ENCODE measurements around the gene CCNYL1. TPM values are rescaled to one million over a fixed set of nuclear protein-coding genes. Genes with fewer than 3 reads are reported as not detected.

Gene CCNYL1
- total RNA-seq, 1 donor from 2014 or later, result 13.5 TPM

- Mint-ChIP-seq H3K9me3 (no peaks in the 10 kb centered on the region), H3K36me3 (ENCODE audit: low read depth) (no peaks in the 10 kb centered on the region), H3K4me1 (no peaks in the 10 kb centered on the region), H3K27ac (no peak overlapping the region), H3K27me3 (peaks cover 10% of the 10 kb centered on the region), H3K4me3 (no peak overlapping the region)
- no peak for TF ChIP-seq CTCF (IDR thresholded peaks at IDR 0.05)
- ATAC-seq (ENCODE audit: low read depth) (no peak), DNase-seq (no peak)
- intact Hi-C loops (cut with micrococcal nuclease), result no loop called here
- ChIA-PET POLR2A (interaction anchor here (0.5 to 1.1 kb wide), 2 partner anchors 81 to 192 kb away, joined by 3 read pairs; partner anchors contain the start of gene CCNYL1), CTCF (interaction anchor here (1.0 kb wide), 1 partner anchor 46 kb away, joined by 5 read pairs; no protein-coding TSS in a partner anchor)
Measured at GRCh38 chr2:207792244-207792785, 80.9 kb downstream of the CCNYL1 start.

GRCh38 chr2:207796585-207797350 is 85.3 kb downstream of the CCNYL1 start:
- no peak overlapping the region for H3K27ac Mint-ChIP-seq
- no peaks in the 10 kb centered on the region for H3K4me1 Mint-ChIP-seq
- ChIA-PET POLR2A (no interaction called here), CTCF (no interaction called here)
- peaks cover 2% of the 10 kb centered on the region for H3K27me3 Mint-ChIP-seq
- H3K9me3 Mint-ChIP-seq, result no peaks in the 10 kb centered on the region
- H3K4me3 Mint-ChIP-seq, result no peak overlapping the region
- TF ChIP-seq CTCF (IDR thresholded peaks at IDR 0.05), result no peak
- no peaks in the 10 kb centered on the region for H3K36me3 Mint-ChIP-seq (ENCODE audit: low read depth)
- intact Hi-C loops (cut with micrococcal nuclease), result no loop called here
- ATAC-seq (ENCODE audit: low read depth) (no peak), DNase-seq (no peak)

- ChIA-PET CTCF (no interaction called here), POLR2A (no interaction called here)
- intact Hi-C loops (cut with micrococcal nuclease), result no loop called here
- no peak overlapping the region for H3K27ac Mint-ChIP-seq
- H3K36me3 Mint-ChIP-seq (ENCODE audit: low read depth), result no peaks in the 10 kb centered on the region
- DNase-seq, result no peak
- H3K4me1 Mint-ChIP-seq, result no peaks in the 10 kb centered on the region
- H3K4me3 Mint-ChIP-seq, result no peak overlapping the region
- ATAC-seq (ENCODE audit: low read depth), result no peak
- H3K9me3 Mint-ChIP-seq, result no peaks in the 10 kb centered on the region
- H3K27me3 Mint-ChIP-seq, result no peaks in the 10 kb centered on the region
- no peak for TF ChIP-seq CTCF (IDR thresholded peaks at IDR 0.05)
Measured at GRCh38 chr2:207801259-207801658, 89.8 kb downstream of the CCNYL1 start.

GRCh38 chr2:207802650-207803049 is 91.2 kb downstream of the CCNYL1 start:
- intact Hi-C loops (cut with micrococcal nuclease), result no loop called here
- Mint-ChIP-seq H3K36me3 (ENCODE audit: low read depth) (no peaks in the 10 kb centered on the region), H3K4me1 (no peaks in the 10 kb centered on the region), H3K27ac (no peak overlapping the region), H3K9me3 (no peaks in the 10 kb centered on the region), H3K27me3 (peaks cover 3% of the 10 kb centered on the region), H3K4me3 (no peak overlapping the region)
- no peak for ATAC-seq (ENCODE audit: low read depth)
- no peak for DNase-seq
- ChIA-PET POLR2A (no interaction called here), CTCF (no interaction called here)
- no peak for TF ChIP-seq CTCF (IDR thresholded peaks at IDR 0.05)

Other genes starting within 250 kb of the CCNYL1 start
- gene CREB1, start 181.7 kb upstream of the CCNYL1 start, total RNA-seq, result 112 and 127 TPM in 2 replicates
- 34.2 and 34.3 TPM in 2 replicates for gene METTL21A, start 86.2 kb upstream of the CCNYL1 start, total RNA-seq
- 0.66 and 0.89 TPM in 2 replicates for gene FZD5, start 58.3 kb downstream of the CCNYL1 start, total RNA-seq

Measured in activated B cell treated with CpG ODN at 0.5 μM for 24 hours (primary cell).